Gastroesophageal sphincter (tissue), 3 donors: Measurements from ENCODE around the gene PFKL.

Source experiments
- POLR2A ChIP-seq, 2 donors: fragments of 450-650 bp; IDR thresholded peaks; one replicate each; pipeline ENCODE4 v1.6.1; 2017; ENCODE audit warnings: antibody characterized with exemption in 2 of 2, mild to moderate bottlenecking in 2 of 2, moderate library complexity in 1 of 2
- POLR2AphosphoS5 ChIP-seq: sonication (generic); formaldehyde crosslinking; IDR thresholded peaks from one replicate; pipeline ENCODE4 v1.6.1; 2017; ENCODE audit warnings: antibody characterized with exemption
- TF ChIP-seq, protein P1 (sequence below), 4 experiments: fragments of 200-600 bp in 2 of 4; fragments of 450-650 bp in 2 of 4; sonication (generic) in 1 of 4; IDR thresholded peaks; one replicate each; pipeline ENCODE4 v1.5.1; 2017 to 2019; ENCODE audit warnings: antibody characterized with exemption in 4 of 4, mild to moderate bottlenecking in 2 of 4, moderate library complexity in 2 of 4

DNA sequence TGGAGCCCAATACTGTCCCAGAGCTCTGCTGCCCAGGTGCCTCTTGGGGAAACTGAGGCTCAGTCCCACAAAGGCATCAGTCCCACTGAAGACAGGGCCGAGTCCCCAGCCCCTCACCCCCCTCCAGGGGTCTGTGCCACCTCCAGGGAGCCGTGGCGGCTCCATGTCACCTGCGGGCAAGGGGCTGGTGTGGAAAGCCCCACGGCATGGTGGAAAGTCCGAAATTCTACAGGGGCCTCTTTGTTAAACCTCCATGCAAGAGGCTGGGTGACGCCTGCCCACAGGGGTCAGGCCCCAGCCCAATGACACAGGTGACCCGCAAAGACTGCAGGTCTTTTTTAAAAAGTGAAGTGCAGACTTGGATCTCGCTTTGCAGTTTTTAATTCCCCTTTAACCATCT is 17.5 kb upstream of the PFKL start:
- TF ChIP-seq POLR2A (IDR thresholded peaks at IDR 0.05), result no peak
- TF ChIP-seq, protein P1, sequence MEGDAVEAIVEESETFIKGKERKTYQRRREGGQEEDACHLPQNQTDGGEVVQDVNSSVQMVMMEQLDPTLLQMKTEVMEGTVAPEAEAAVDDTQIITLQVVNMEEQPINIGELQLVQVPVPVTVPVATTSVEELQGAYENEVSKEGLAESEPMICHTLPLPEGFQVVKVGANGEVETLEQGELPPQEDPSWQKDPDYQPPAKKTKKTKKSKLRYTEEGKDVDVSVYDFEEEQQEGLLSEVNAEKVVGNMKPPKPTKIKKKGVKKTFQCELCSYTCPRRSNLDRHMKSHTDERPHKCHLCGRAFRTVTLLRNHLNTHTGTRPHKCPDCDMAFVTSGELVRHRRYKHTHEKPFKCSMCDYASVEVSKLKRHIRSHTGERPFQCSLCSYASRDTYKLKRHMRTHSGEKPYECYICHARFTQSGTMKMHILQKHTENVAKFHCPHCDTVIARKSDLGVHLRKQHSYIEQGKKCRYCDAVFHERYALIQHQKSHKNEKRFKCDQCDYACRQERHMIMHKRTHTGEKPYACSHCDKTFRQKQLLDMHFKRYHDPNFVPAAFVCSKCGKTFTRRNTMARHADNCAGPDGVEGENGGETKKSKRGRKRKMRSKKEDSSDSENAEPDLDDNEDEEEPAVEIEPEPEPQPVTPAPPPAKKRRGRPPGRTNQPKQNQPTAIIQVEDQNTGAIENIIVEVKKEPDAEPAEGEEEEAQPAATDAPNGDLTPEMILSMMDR (IDR thresholded peaks at IDR 0.05), result no peak
- no peak for TF ChIP-seq POLR2AphosphoS5
